ENCODE data around the gene NR4A3.

DNA sequence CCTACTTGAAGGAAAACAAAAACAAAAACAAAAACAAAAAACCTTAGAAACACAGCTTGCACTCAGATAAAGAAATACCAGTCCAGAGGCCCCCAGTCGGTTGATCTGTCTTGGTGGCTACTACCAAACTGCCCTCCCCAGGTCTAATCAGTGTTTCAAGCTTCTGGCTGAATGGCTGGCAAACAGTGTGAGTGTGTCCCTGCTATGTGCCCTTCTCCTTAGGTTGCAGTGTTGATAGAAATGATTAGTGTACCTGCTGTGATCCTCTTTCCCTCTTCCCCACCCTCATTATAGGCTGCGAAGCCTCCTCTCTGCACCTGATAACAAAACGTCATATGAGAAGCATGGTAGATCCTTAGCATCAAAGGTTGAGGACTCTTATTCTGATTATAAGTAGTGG lies 12.8 kb downstream of the NR4A3 start:
- TF ChIP-seq, protein P1, sequence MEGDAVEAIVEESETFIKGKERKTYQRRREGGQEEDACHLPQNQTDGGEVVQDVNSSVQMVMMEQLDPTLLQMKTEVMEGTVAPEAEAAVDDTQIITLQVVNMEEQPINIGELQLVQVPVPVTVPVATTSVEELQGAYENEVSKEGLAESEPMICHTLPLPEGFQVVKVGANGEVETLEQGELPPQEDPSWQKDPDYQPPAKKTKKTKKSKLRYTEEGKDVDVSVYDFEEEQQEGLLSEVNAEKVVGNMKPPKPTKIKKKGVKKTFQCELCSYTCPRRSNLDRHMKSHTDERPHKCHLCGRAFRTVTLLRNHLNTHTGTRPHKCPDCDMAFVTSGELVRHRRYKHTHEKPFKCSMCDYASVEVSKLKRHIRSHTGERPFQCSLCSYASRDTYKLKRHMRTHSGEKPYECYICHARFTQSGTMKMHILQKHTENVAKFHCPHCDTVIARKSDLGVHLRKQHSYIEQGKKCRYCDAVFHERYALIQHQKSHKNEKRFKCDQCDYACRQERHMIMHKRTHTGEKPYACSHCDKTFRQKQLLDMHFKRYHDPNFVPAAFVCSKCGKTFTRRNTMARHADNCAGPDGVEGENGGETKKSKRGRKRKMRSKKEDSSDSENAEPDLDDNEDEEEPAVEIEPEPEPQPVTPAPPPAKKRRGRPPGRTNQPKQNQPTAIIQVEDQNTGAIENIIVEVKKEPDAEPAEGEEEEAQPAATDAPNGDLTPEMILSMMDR (conservative IDR thresholded peaks at IDR 0.05 in 1 of 2, IDR thresholded peaks at IDR 0.05 in 1 of 2; ENCODE audit: extremely low read depth in 1 of 2, insufficient read depth in 1 of 2, low read depth in 1 of 2, low read length in 2 of 2) = no peak
- no peak for TF ChIP-seq EZH2 (IDR thresholded peaks at IDR 0.05; ENCODE audit: borderline replicate concordance, low read length)

All from mammary epithelial cell (primary cell).